Mucosa of descending colon (tissue), 3 donors: ENCODE measurements around the gene SHMT2. TPM values are rescaled to one million over a fixed set of nuclear protein-coding genes. Genes with fewer than 3 reads are reported as not detected.
A peak's percentile ranks its signal among the peaks of the same experiment; 100 is the strongest.

Source experiments
- ATAC-seq: fragments of 200-7000 bp; cut with Tn5 transposase; one replicate; pipeline ENCODE4 v1.9.1; 2020; ENCODE audit warnings: mild to moderate bottlenecking, moderate library complexity
- DNase-seq, 3 donors: peaks; one replicate each; pipeline ENCODE4 v3.0.0-alpha.2; 2020
- H3K36me3 ChIP-seq: fragments of 200-600 bp; one replicate; pipeline ENCODE4 v1.8.0; 2021; ENCODE audit warnings: low read depth, mild to moderate bottlenecking
- H3K4me1 ChIP-seq: fragments of 200-600 bp; one replicate; pipeline ENCODE4 v1.8.0; 2021; ENCODE audit warnings: low read depth, mild to moderate bottlenecking
- H3K4me3 ChIP-seq: fragments of 200-600 bp; one replicate; pipeline ENCODE4 v1.8.0; 2021; ENCODE audit warnings: mild to moderate bottlenecking
- H3K9me3 ChIP-seq: fragments of 200-600 bp; one replicate; pipeline ENCODE4 v1.8.0; 2021; ENCODE audit warnings: mild to moderate bottlenecking
- CTCF ChIP-seq: fragments of 200-600 bp; IDR thresholded peaks from one replicate; pipeline ENCODE4 v1.8.0; 2022; ENCODE audit warnings: antibody characterized with exemption, mild to moderate bottlenecking
- intact Hi-C, 2 donors: fragments of 100-400 bp; cut with DNase I in 1 of 2; cut with micrococcal nuclease in 1 of 2; formaldehyde crosslinking; loops; one replicate each; pipeline versions ENCODE4 v1.11.0 to v1.11.1; 2022; cut with DNase I, micrococcal nuclease
- total RNA-seq, 3 donors: library from RNA; stranded (reverse); fragmentation: NEBNext Ultra II Directional in 2 of 3; extraction: Animal tissue kit (Norgen Biotek cat#: 25700) in 2 of 3; gene quantifications; one replicate each; pipeline versions ENCODE4 v1.2.1 to v1.2.4, GENCODE V29; 2021 to 2023
- donor health status: DM: no; HTN: no; CAD: no; lungs with moderate emphysema.
- donor health status: DM: no; HTN: no; CAD: no.
- donor health status: DM: no; HTN: yes; CAD: no.

The SHMT2 gene
- total RNA-seq, 3 donors from 2014 or later = 34.7 to 67.4 (median 40.9) TPM

GRCh38 chr12:57235017-57235727 lies 5.7 kb downstream of the SHMT2 start:
- intact Hi-C loops = no loop called here
- Histone ChIP-seq H3K4me3 (no peak overlapping the region), H3K4me1 (peaks cover 36% of the 10 kb centered on the region), H3K36me3 (no peaks in the 10 kb centered on the region), H3K9me3 (no peaks in the 10 kb centered on the region)
- TF ChIP-seq CTCF = no peak
- DNase-seq = peak in 2 of 3 donors; percentile 37 to 63
- ATAC-seq = no peak

GRCh38 chr12:57235728-57236131 lies 6.2 kb downstream of the SHMT2 start:
- H3K4me1 ChIP-seq = peaks cover 37% of the 10 kb centered on the region
- peak in 2 of 3 donors; percentile 9 to 31 for DNase-seq

GRCh38 chr12:57236201-57236924 lies 6.9 kb downstream of the SHMT2 start:
- Histone ChIP-seq H3K36me3 (no peaks in the 10 kb centered on the region), H3K9me3 (no peaks in the 10 kb centered on the region), H3K4me1 (peaks cover 40% of the 10 kb centered on the region), H3K4me3 (no peak overlapping the region)
- intact Hi-C loops = no loop called here
- DNase-seq (peak in 2 of 3 donors; percentile 25 to 63), ATAC-seq (no peak)
- TF ChIP-seq CTCF = no peak

More at GRCh38 chr12:57235728-57236131, 6.2 kb downstream of the SHMT2 start:
- ATAC-seq = no peak
- no peaks in the 10 kb centered on the region for H3K9me3 ChIP-seq
- intact Hi-C loops = no loop called here
- no peak for TF ChIP-seq CTCF
- no peaks in the 10 kb centered on the region for H3K36me3 ChIP-seq
- no peak overlapping the region for H3K4me3 ChIP-seq

- intact Hi-C loops = no loop called here
- no peak for TF ChIP-seq CTCF
- no peaks in the 10 kb centered on the region for H3K9me3 ChIP-seq
- ATAC-seq (no peak), DNase-seq (peak in 2 of 3 donors; percentile 31 to 44)
- H3K4me3 ChIP-seq = no peak overlapping the region
- H3K36me3 ChIP-seq = no peaks in the 10 kb centered on the region
- H3K4me1 ChIP-seq = peaks cover 43% of the 10 kb centered on the region
Measured at GRCh38 chr12:57236925-57237595, 7.5 kb downstream of the SHMT2 start.

- H3K4me1 ChIP-seq = peaks cover 43% of the 10 kb centered on the region
- intact Hi-C loops = no loop called here
Measured at GRCh38 chr12:57237596-57237931, 8.1 kb downstream of the SHMT2 start.

More at GRCh38 chr12:57237596-57237931, 8.1 kb downstream of the SHMT2 start:
- Histone ChIP-seq H3K9me3 (no peaks in the 10 kb centered on the region), H3K4me3 (no peak overlapping the region), H3K36me3 (no peaks in the 10 kb centered on the region)
- peak in 2 of 3 donors; percentile 19 to 27 for DNase-seq
- TF ChIP-seq CTCF = no peak
- no peak for ATAC-seq
